ENCODE data around the gene ODC1.

The ODC1 gene

GRCh38 chr2:10437806-10438205 lies 10.3 kb downstream of the ODC1 start:
- Histone ChIP-seq H3K79me2 (ENCODE audit: insufficient read depth, low read depth) (peaks cover 2% of the 10 kb centered on the region; the same call in 1 of the 2 replicates), H3K4me3 (IDR thresholded peaks at IDR 0.05; ENCODE audit: insufficient read depth, low read depth, low read length) (no peak overlapping the region), H4K20me1 (ENCODE audit: insufficient read depth) (peaks cover 4% of the 10 kb centered on the region; the same call in 1 of the 2 replicates), H3K27ac (no peak overlapping the region), H3K4me1 (ENCODE audit: low read depth, poor library complexity, severe bottlenecking) (no peaks in the 10 kb centered on the region), H3K9ac (no peak overlapping the region), H3K36me3 (ENCODE audit: insufficient read depth) (peaks cover 16% of the 10 kb centered on the region; the same call in 1 of the 2 replicates), H3K27me3 (ENCODE audit: insufficient read depth, low read depth) (no peaks in the 10 kb centered on the region), H2AFZ (ENCODE audit: low read depth) (no peak overlapping the region), H3K4me2 (no peak overlapping the region)
- TF ChIP-seq CTCF (conservative IDR thresholded peaks at IDR 0.05; ENCODE audit: low read depth, low read length) = no peak

- Histone ChIP-seq H3K4me3 (IDR thresholded peaks at IDR 0.05; ENCODE audit: insufficient read depth, low read depth, low read length) (no peak overlapping the region), H3K79me2 (ENCODE audit: insufficient read depth, low read depth) (no peaks in the 10 kb centered on the region), H3K27me3 (ENCODE audit: insufficient read depth, low read depth) (no peaks in the 10 kb centered on the region), H3K9ac (no peak overlapping the region), H3K4me1 (ENCODE audit: low read depth, poor library complexity, severe bottlenecking) (no peaks in the 10 kb centered on the region), H3K27ac (no peak overlapping the region), H3K4me2 (no peak overlapping the region), H2AFZ (ENCODE audit: low read depth) (no peak overlapping the region), H4K20me1 (ENCODE audit: insufficient read depth) (peaks cover 4% of the 10 kb centered on the region; the same call in 1 of the 2 replicates), H3K36me3 (ENCODE audit: insufficient read depth) (peaks cover 6% of the 10 kb centered on the region; the same call in 1 of the 2 replicates)
- TF ChIP-seq CTCF (conservative IDR thresholded peaks at IDR 0.05; ENCODE audit: low read depth, low read length) = no peak
These were observed 11.5 kb downstream of the ODC1 start for GRCh38 chr2:10436583-10437110.

- no peaks in the 10 kb centered on the region for H3K4me1 ChIP-seq (ENCODE audit: low read depth, poor library complexity, severe bottlenecking)
- H3K79me2 ChIP-seq (ENCODE audit: insufficient read depth, low read depth) = no peaks in the 10 kb centered on the region
- no peak overlapping the region for H3K4me3 ChIP-seq (IDR thresholded peaks at IDR 0.05; ENCODE audit: insufficient read depth, low read depth, low read length)
- H3K36me3 ChIP-seq (ENCODE audit: insufficient read depth) = no peaks in the 10 kb centered on the region
- H3K4me2 ChIP-seq = no peak overlapping the region
- no peak overlapping the region for H3K27ac ChIP-seq
- no peak overlapping the region for H2AFZ ChIP-seq (ENCODE audit: low read depth)
- no peak for TF ChIP-seq CTCF (conservative IDR thresholded peaks at IDR 0.05; ENCODE audit: low read depth, low read length)
- H3K27me3 ChIP-seq (ENCODE audit: insufficient read depth, low read depth) = no peaks in the 10 kb centered on the region
- peaks cover 3% of the 10 kb centered on the region; the same call in 1 of the 2 replicates for H4K20me1 ChIP-seq (ENCODE audit: insufficient read depth)
- H3K9ac ChIP-seq = no peak overlapping the region
These were observed 12.3 kb downstream of the ODC1 start for GRCh38 chr2:10435820-10436204.

GRCh38 chr2:10434886-10435819 lies 13.0 kb downstream of the ODC1 start:
- Histone ChIP-seq H3K4me3 (IDR thresholded peaks at IDR 0.05; ENCODE audit: insufficient read depth, low read depth, low read length) (no peak overlapping the region), H2AFZ (ENCODE audit: low read depth) (peak overlapping the region; percentile 19; the same call in 1 of the 2 replicates), H4K20me1 (ENCODE audit: insufficient read depth) (no peaks in the 10 kb centered on the region), H3K27ac (no peak overlapping the region), H3K4me2 (peak overlapping the region; percentile 36; the same call in 1 of the 2 replicates), H3K27me3 (ENCODE audit: insufficient read depth, low read depth) (no peaks in the 10 kb centered on the region), H3K36me3 (ENCODE audit: insufficient read depth) (no peaks in the 10 kb centered on the region), H3K4me1 (ENCODE audit: low read depth, poor library complexity, severe bottlenecking) (no peaks in the 10 kb centered on the region), H3K9ac (no peak overlapping the region), H3K79me2 (ENCODE audit: insufficient read depth, low read depth) (no peaks in the 10 kb centered on the region)
- TF ChIP-seq CTCF (conservative IDR thresholded peaks at IDR 0.05; ENCODE audit: low read depth, low read length) = peak; percentile 92
